Mesenteric fat pad (tissue), 1 donor: ENCODE results near the gene LONP2. TPM values are rescaled to one million over a fixed set of nuclear protein-coding genes. Genes with fewer than 3 reads are reported as not detected.
"Not testable (repeated sequence)": the region's sequence is repeated elsewhere in the genome, so short reads cannot be mapped to it uniquely, and the experiment has no call there.

Source experiments
- DNase-seq: peaks from one replicate; pipeline ENCODE4 v3.0.0-alpha.2; 2020; ENCODE audit warnings: low spot score
- total RNA-seq: library from RNA; stranded (reverse); fragmentation: NEBNext Ultra II Directional; extraction: Animal tissue kit (Norgen Biotek cat#: 25700); gene quantifications from one replicate; pipeline ENCODE4 v1.2.1, GENCODE V29; 2021
- donor health status: DM: yes; HTN: yes; CAD: no.

LONP2 gene
- total RNA-seq, 1 donor from 2014 or later: 67.0 TPM

DNA sequence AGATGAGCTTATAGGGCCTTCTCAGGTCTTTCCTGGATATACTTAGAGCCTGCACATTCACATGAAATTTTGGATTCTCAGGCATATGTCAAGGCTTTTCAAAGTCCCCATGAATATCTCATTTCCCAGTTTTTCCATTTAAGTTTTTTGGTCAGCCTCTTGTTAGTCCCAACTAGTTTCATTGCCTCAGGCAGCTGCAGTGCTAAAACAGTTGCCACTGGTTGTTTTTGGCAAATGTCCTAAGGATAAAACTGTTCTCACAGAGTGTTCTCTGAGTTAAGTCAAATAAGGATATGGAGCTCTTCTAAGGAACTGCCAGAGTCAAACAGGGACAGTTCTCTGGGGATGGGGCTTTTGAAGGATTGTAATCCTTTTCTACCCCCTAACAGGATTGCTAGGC, 43.1 kb downstream of the LONP2 start:
- DNase-seq: no peak

GRCh38 chr16:48291303-48291702, 47.2 kb downstream of the LONP2 start:
- DNase-seq: no peak

DNA sequence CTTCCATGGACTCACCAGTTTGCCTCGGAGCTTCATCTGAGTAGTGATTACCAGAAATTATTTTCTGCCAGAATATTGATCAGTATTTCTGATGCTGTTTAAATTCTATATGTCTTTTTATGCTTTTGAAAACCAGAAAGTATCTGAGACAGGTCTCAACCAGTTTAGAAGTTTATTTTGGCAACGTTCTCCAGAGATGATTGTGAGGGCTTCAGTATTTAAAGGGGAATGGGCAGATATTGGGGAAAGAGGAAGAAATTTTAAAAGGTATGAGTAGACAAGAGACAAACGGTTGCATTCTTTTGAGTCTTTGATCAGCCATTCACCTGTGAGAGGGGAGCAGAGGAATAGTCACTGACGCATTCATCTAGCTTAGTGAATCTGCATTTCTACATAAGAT, 47.7 kb downstream of the LONP2 start:
- DNase-seq: no peak

GRCh38 chr16:48292452-48292851, 48.4 kb downstream of the LONP2 start:
- no peak for DNase-seq

DNA sequence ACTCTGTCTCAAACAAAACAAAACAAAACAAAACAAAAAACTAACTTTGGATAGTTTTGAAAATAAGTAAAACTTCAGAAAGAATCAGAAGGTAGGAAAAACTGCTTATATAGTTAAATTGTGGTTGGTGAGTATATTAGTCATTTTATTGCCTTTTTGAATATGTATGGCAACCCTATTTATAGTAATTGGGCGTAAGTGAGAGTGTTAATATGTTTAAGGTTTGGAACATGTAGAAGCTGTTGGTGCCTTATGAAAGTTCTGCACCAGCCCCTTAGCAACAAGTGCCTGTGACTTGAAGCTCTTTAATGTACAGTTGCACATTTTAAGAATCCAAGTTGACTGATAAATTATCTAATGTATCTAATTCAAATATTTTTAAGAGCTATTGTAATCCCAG, 50.6 kb downstream of the LONP2 start:
- no peak for DNase-seq

DNA sequence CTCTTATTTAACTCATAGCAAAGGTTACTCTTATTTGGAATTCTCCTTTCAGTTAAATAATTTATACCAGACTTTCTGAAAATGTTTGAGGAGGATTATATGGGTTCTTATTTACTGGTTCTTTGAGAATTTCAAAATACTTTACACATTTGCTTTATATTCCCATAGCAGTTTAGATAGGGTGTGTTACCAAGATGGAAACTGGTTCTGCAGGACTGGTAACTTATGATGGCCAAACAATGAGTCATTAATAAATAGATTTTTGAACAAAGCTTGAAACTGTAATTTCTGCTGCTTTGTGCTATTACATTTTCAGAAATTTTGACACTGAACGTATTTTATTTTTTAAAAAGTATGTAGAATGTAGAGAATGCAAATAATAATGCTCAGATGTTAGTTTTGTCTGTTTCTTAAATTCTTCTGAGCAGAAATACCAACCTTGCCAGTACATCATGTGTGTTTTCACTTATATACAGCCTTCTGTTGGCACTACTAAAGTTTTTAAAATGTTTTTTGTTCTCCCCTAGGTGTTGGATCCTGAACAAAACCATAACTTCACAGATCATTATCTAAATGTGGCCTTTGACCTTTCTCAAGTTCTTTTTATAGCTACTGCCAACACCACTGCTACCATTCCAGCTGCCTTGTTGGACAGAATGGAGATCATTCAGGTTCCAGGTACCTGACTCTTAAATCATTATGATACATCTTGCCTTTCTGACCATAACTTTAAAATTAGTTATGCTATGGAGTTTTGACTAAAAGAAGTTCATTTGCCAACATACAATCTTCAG, 51.6 kb downstream of the LONP2 start:
- DNase-seq: no peak

DNA sequence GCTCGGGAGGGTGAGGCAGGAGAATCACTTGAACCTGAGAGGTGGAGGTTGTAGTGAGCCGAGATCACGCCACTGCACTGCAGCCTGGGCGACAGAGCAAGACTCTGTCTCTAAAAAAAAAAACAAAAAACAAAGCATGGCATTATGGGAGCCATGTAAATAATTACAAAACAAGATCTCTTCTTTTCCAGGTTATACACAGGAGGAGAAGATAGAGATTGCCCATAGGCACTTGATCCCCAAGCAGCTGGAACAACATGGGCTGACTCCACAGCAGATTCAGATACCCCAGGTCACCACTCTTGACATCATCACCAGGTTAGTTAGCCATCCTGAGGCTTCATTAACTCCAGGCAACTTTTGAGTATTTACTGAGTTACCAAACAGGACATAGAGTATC, 55.4 kb downstream of the LONP2 start:
- no peak for DNase-seq

DNA sequence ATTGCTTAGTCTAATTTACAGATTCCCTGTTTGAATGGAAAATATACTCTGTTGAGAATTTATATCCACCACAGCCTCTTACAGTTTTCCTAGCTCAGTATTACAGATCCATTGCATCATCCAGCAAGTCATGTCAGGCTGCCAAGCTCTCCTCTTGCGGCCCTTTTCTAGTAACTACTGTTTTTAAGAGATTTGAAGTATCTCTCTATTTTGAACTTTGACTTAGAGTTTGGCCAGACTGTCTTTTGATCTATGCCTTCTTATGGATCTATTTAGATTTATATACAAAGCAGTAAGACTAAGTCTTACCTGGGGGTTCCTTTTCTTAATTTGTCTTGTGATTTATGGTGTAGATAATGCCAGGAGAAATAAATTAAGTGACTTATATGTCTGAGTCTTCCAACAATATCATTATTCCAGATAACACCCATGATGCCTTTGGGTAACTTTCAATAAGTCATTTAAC, 56.3 kb downstream of the LONP2 start:
- no peak for DNase-seq

DNA sequence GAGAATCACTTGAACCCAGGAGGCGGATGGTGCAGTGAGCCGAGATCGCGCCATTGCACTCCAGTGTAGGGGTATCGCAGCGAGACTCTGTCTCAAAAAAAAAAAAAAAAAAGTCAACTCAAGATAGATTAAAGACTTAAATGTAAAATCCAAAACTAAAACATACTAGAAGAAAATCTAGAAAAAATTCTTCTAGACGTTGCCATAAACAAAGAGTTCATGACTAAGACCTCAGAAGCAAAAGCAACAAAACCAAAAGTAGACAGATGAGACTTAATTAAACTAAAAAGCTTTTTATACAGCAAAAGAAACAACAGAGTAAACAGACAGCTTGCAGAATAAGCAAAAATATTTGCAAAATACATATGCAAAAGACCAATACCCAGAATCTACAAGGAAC, 64.4 kb downstream of the LONP2 start:
- DNase-seq: no peak

DNA sequence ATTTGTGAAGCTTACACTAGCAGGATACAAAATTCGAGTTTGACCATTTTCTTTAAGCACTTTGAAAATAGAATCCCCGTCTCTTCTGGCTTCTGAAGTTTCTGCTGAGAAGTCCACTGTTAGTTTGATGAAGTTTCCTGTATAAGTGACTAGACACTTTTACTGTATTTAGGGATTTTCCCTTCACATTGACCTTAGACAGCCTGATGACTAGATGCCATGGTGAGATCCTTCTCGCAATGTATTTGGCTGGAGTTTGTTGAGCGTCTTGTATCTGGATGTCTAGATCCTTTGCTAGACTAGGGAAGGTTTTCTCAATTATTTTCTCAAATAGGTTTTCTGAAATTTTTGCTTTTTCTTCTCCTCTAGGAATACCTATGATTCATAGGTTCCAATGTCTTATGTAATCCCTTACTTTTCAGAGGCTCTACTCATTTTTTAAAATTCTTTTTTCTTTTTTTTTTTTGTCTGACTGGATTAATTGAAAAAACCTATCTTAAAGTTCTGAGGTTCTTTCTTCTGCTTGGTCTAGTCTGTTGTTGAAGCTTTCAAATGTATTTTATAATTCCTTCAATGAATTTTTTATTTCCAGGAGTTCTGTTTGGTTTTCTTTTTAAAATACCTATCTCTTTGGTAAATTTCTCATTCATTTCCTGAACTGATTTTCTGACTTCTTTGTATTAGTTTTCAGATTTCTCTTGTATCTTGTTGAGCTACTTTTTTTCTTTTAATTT, 67.0 kb downstream of the LONP2 start:
- DNase-seq: no peak

GRCh38 chr16:48313905-48314304, 69.8 kb downstream of the LONP2 start:
- not testable (repeated sequence) for DNase-seq

- DNase-seq: no peak
Observed at GRCh38 chr16:48317026-48317425, 72.9 kb downstream of the LONP2 start.

- no peak for DNase-seq
Observed at GRCh38 chr16:48317614-48318315, 73.7 kb downstream of the LONP2 start.

DNA sequence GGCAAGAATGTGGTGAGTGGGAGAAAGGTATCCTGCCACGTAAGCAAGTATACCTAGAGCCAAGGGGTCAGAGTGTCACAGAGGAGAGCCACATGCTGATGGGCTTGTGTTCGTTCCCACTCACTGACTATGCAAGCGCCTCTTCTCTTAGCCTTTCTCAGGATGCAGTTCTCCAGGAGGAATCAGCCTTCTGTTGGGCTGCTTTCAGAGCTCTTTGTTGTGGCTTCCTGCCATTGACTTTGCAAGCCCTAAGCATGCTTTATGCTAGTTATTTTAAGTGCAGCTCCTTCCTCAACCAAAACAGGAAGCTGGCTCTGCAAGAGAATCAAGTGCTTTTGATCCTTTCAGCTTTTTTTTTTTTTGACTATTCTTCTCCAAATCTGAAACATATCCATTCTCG, 74.5 kb downstream of the LONP2 start:
- DNase-seq: no peak

- DNase-seq: no peak
Observed at GRCh38 chr16:48321317-48322036, 77.4 kb downstream of the LONP2 start.

- DNase-seq: no peak
Observed at GRCh38 chr16:48323783-48324775, 80.0 kb downstream of the LONP2 start.

DNA sequence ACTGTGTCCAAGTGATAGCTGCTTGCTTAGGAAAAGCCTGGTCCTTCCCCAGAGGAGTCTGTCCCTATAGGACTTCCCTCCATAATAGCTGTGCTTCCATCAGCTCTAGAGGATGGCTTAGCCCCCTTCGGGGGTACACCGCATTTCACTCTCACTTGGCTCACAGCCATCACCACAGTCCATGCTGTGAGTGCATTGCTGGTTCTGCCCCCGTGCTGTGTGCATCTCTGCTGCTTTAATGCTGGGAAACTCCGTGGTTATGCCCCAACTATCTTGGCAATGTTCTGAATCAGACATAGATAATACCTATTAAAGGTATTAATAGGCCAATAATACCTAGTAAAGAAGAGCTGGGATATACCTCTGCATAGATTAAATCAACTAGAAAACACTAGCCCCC, 82.8 kb downstream of the LONP2 start:
- no peak for DNase-seq

DNA sequence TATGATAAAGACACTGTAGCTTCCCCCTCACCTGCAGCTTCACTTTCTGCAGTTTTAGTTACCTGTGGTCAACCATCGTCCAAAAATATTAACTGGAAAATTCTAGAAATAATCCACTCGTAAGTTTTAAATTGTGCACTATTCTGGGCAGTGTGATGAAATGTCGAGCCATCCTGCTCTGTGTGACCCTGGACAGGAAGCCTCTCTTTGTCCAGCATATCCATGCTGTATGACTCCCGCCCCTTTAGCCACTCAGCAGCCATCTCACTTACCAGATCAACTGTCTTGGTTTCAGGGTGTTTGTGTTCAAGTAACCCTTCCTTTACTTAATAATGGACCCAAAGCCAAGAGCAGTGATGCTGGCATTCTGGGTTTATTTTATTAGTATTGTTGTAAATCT, 85.0 kb downstream of the LONP2 start:
- DNase-seq: no peak

DNA sequence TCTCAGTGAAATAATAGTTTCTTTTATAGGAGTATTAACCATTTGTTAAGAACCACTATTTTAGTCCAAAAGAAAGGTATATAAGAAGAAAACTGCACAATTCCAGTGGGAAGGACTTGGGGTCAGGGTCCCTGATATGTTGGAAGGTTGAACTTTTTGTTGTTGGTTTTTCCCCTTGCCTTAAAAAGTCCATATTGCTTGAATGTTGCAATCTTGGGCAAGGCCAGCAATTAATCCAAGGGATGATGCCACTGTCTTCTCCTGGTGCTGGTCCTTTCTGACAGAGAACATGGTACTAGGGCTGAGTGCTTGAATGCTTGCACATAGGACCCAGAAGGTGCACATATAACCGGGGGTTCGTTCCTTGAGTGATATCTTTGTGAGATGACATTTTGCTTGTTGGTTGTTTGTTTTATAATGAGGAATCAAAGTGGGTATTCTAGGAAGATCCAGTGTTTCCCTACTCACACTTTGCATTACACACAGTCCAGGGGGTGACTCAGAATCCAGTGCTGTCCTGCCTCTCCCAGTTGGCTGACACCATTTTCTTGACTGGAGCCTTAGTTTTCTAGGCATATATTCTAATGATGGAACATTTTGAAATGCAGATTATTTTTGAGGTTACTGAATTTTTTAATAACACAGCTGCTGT, 86.2 kb downstream of the LONP2 start:
- no peak for DNase-seq

DNA sequence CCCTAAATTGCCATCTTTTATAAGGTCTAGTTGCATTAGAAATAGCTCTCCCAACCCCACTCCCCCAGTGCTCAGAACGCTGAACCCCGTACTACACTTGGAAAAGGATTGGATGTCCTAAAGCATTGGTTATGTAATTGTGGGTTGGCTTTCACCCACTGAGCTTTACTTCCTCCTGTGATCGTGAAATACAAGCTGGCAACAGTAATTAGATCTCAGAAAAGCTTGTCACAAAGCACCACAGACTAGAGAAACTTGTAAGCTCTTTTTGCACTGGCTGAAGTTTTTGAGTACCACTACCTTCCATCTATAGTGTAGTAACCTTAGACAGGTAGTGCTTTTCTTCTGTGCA, 86.7 kb downstream of the LONP2 start:
- no peak for DNase-seq
